Measurements from ENCODE around the gene LMOD1.
"Not testable (repeated sequence)": the region's sequence is repeated elsewhere in the genome, so short reads cannot be mapped to it uniquely, and the experiment has no call there.

Gene LMOD1

DNA sequence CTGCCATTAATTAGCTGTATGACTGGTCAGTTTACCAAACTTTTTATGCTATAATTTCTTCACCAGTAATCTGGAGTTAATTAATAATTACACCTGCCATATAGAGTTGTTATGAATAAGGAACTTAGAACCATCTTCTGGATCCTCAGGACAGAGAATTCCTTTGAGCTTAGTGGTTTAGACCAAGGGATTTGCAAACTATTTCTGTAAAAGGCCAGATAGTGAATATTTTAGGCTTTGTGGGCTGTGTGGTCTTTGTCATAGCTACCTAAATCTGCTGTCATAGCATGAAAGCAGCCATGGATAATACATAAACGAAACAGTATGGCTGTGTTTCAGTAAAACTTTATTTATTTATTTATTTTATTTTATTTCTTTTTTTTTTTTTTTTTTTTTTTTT is 17.9 kb upstream of the LMOD1 start:
- Histone ChIP-seq H3K36me3 (replicated peaks) (peaks cover 81% of the 10 kb centered on the region), H3K27me3 (ENCODE audit: low read depth) (no peaks in the 10 kb centered on the region), H3K4me3 (no peak overlapping the region), H3K9me3 (no peaks in the 10 kb centered on the region), H3K4me1 (no peaks in the 10 kb centered on the region)
- DNase-seq (ENCODE audit: low spot score in 2 of 2), result no peak
- in situ Hi-C loops (cut with MboI; ENCODE audit: low sequenced_read_pairs), result no loop called here

DNA sequence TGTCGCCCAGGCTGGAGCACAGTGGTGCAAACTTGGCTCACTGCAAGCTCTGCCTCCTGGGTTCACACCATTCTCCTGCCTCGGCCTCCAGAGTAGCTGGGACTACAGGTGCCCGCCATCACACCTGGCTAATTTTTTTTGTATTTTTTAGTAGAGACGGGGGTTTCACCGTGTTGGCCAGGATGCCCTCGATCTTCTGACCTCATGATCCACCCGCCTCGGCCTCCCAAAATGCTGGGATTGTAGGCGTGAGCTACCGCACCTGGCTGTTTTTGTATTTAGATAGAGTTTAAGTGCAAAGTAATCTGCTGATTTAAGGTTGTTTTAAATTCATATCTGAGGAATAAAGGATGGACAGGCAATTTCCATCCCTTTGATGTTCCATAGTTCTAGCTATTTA is 16.0 kb upstream of the LMOD1 start:
- in situ Hi-C loops (cut with MboI; ENCODE audit: low sequenced_read_pairs); H3K9me3 ChIP-seq: not testable (repeated sequence)
- peaks cover 84% of the 10 kb centered on the region for H3K36me3 ChIP-seq (replicated peaks)

GRCh38 chr1:201958348-201958747 is 12.0 kb upstream of the LMOD1 start:
- no peak for DNase-seq (ENCODE audit: low spot score in 2 of 2)
- peaks cover 61% of the 10 kb centered on the region for H3K36me3 ChIP-seq (replicated peaks)
- no peak overlapping the region for H3K4me3 ChIP-seq
- in situ Hi-C loops (cut with MboI; ENCODE audit: low sequenced_read_pairs), result no loop called here
- peaks cover 8% of the 10 kb centered on the region for H3K4me1 ChIP-seq
- no peaks in the 10 kb centered on the region; the same call in 1 of the 2 replicates for H3K9me3 ChIP-seq
- no peaks in the 10 kb centered on the region for H3K27me3 ChIP-seq (ENCODE audit: low read depth)

More for the DNA sequence above, 16.0 kb upstream of the LMOD1 start:
- not testable (repeated sequence) for H3K4me3 ChIP-seq; DNase-seq (ENCODE audit: low spot score in 2 of 2); H3K27me3 ChIP-seq (ENCODE audit: low read depth); H3K4me1 ChIP-seq

DNA sequence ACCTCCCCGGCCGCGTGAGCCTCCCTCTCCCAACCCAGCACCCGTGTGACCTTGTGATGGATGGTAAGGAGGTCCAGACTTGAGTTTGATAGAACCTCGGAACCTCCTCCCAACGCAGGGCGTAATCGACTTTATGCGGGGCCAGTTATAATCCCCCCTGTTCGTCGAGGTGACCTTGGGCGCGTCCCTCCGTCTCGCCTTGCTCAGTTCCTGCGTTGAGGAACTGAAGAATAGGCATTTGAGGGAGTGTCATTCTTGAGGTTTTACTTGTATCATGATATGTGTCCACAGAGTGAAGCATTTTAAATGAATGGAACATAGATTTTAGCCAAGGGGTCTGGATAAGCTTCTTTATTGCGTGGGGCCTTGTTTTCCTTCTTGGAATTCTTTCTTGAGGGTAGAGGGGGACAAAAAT is 9.4 kb upstream of the LMOD1 start:
- H3K9me3 ChIP-seq, result no peaks in the 10 kb centered on the region; the same call in 1 of the 2 replicates
- peaks cover 8% of the 10 kb centered on the region for H3K4me1 ChIP-seq
- no peaks in the 10 kb centered on the region for H3K27me3 ChIP-seq (ENCODE audit: low read depth)
- peak overlapping the region; percentile 83 for H3K4me3 ChIP-seq
- in situ Hi-C loops (cut with MboI; ENCODE audit: low sequenced_read_pairs), result no loop called here
- no peak for DNase-seq (ENCODE audit: low spot score in 2 of 2)
- peaks cover 39% of the 10 kb centered on the region for H3K36me3 ChIP-seq (replicated peaks)

DNA sequence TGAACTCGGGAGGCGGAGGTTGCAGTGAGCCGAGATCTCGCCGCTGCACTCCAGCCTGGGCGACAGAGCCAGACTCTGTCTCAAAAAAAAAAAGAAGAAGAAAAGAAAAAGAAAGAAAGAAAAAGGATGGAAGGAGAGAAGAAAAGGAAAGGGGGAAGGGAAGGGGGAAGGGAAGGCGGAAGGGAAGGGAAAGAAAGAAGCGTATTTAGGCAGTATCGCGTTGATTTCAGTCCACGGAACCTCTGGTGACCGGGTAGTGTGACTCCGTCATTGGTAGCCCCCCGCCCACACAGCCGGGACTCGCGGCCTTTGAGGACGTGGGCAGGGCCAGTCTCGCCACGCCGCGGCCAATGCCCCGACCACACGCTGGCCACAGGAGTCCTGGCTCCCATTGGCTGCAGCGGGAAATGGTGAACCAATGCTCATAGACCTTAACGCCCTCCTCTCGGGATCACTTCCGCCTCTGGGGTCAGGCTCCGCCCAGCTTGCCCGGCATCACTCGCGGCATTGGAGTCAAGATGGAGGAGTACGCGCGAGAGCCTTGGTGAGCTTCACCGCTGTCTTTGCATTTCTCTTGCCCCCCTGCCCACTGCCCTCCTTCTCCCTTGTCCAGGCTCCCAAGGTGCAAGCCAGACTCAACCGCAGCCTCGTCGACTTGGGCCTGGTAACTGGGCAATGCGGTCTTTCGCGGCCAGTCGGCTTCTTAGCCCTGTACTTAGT is 8.8 kb upstream of the LMOD1 start, which contains the start of gene TIMM17A:
TSS of gene TIMM17A (plus strand) at position 495 of the 720 bp plus-strand sequence. CDS start at position 519, 24 bp downstream.
- Histone ChIP-seq H3K4me3 (peak within 1 kb of the TSS; percentile 83), H3K4me1 (peaks cover 8% of the 10 kb centered on the region)
- in situ Hi-C loops (cut with MboI; ENCODE audit: low sequenced_read_pairs), result no loop called here

DNA sequence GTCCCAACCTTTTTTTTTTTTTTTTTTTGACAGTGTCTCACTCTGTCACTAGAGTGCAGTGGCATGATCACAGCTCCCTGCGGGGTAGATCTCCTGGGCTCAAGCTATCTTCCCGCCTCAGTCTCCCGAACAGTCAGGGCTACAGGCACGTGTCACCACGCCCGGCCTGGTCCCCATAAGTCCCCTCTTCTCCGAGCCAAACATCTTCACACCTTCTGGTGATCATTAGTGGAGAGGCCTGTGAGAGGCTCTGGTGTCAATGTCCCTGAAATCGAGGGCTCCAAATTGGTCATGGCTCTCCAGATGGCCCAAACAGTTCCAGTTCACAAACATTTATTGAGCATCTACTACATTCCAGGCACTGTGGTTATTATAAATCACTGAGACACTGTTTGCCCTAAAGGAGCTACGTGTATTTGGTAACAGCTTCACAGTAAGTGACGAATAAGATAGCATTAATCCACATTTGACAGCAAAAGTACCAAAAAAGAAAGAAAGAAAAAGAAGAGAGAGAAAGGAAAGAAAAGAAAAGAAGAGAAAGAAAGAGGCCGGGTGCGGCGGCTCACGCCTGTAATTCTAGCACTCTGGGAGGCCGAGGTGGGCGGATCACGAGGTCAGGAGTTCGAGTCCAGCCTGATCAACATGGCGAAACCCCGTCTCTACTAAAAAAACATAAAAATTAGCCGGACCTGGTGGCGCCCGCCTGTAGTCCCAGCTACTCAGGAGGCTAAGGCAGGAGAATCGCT is 8.1 kb upstream of the LMOD1 start:
- DNase-seq (ENCODE audit: low spot score in 2 of 2), result no peak
- Histone ChIP-seq H3K9me3 (no peaks in the 10 kb centered on the region; the same call in 1 of the 2 replicates), H3K4me1 (peaks cover 8% of the 10 kb centered on the region), H3K36me3 (replicated peaks) (peaks cover 28% of the 10 kb centered on the region), H3K27me3 (ENCODE audit: low read depth) (no peaks in the 10 kb centered on the region), H3K4me3 (peak overlapping the region; percentile 83)
- in situ Hi-C loops (cut with MboI; ENCODE audit: low sequenced_read_pairs), result no loop called here

More for the DNA sequence above, 8.8 kb upstream of the LMOD1 start, which contains the start of gene TIMM17A:
- no peaks in the 10 kb centered on the region for H3K27me3 ChIP-seq (ENCODE audit: low read depth)
- peak; percentile 95 to 97 for DNase-seq (ENCODE audit: low spot score in 2 of 2)
- H3K36me3 ChIP-seq (replicated peaks), result peaks cover 35% of the 10 kb centered on the region
- H3K9me3 ChIP-seq, result no peaks in the 10 kb centered on the region; the same call in 1 of the 2 replicates

GRCh38 chr1:201949491-201949890 is 3.1 kb upstream of the LMOD1 start:
- H3K9me3 ChIP-seq, result no peaks in the 10 kb centered on the region
- H3K4me1 ChIP-seq, result peaks cover 10% of the 10 kb centered on the region
- no peaks in the 10 kb centered on the region for H3K27me3 ChIP-seq (ENCODE audit: low read depth)
- DNase-seq (ENCODE audit: low spot score in 2 of 2), result no peak
- in situ Hi-C loops (cut with MboI; ENCODE audit: low sequenced_read_pairs), result no loop called here
- H3K4me3 ChIP-seq, result no peak overlapping the region
- no peaks in the 10 kb centered on the region for H3K36me3 ChIP-seq (replicated peaks)

- Histone ChIP-seq H3K4me3 (no peak overlapping the region), H3K9me3 (no peaks in the 10 kb centered on the region), H3K36me3 (replicated peaks) (no peaks in the 10 kb centered on the region), H3K4me1 (peaks cover 10% of the 10 kb centered on the region), H3K27me3 (ENCODE audit: low read depth) (no peaks in the 10 kb centered on the region)
- in situ Hi-C loops (cut with MboI; ENCODE audit: low sequenced_read_pairs), result no loop called here
- DNase-seq (ENCODE audit: low spot score in 2 of 2), result no peak
Observed at GRCh38 chr1:201947697-201948008, 1.3 kb upstream of the LMOD1 start.

DNA sequence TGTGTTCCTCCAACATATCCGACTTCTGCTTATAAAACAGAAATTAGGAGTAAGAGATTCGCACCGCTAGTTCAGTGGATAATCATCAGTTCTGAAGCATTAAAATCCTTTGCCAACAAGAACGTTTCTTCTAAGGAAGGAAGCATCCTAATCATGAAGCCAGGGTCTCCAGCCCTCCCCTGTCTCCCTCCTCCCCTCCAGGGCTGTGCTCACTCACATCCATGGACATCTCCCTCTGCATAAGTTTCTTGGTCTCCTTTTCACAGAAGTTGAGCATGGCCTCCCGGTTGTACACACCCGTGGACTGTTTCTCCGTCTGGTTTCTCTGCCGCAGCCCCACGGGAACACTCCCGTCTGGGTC is 505 bp downstream of the LMOD1 start:
- no peak for DNase-seq (ENCODE audit: low spot score in 2 of 2)
- no peaks in the 10 kb centered on the region for H3K27me3 ChIP-seq (ENCODE audit: low read depth)
- H3K4me3 ChIP-seq, result peak overlapping the region; percentile 28
- in situ Hi-C loops (cut with MboI; ENCODE audit: low sequenced_read_pairs), result no loop called here
- no peaks in the 10 kb centered on the region for H3K36me3 ChIP-seq (replicated peaks)
- peaks cover 22% of the 10 kb centered on the region for H3K4me1 ChIP-seq
- no peaks in the 10 kb centered on the region for H3K9me3 ChIP-seq

GRCh38 chr1:201945157-201945556 is 1.2 kb downstream of the LMOD1 start:
- in situ Hi-C loops (cut with MboI; ENCODE audit: low sequenced_read_pairs), result no loop called here
- Histone ChIP-seq H3K4me3 (no peak overlapping the region; the same call in 1 of the 2 replicates), H3K36me3 (replicated peaks) (no peaks in the 10 kb centered on the region), H3K4me1 (peaks cover 22% of the 10 kb centered on the region), H3K27me3 (ENCODE audit: low read depth) (no peaks in the 10 kb centered on the region), H3K9me3 (no peaks in the 10 kb centered on the region)
- DNase-seq (ENCODE audit: low spot score in 2 of 2), result peak in 1 of 2 experiments; percentile 26

DNA sequence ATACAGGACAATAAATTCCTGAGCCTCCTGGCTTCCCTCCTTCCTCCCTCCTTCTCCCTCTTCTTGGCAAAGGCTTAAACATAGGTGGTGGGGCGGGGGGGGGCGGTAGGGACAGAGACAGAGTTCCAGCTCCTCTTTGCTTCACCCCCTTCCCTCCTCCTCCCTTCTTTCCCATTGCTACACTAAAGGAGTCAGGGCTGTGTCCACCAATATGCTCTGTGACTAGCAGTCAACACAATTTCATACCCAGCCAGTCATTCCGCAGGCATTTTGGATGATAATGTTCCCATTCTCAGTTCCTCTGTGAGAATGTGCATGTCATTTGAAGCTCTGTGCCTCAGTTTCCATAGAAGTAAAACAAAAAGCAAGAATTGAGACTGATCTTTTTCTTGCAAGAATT is 1.7 kb downstream of the LMOD1 start:
- no peak overlapping the region for H3K4me3 ChIP-seq
- peaks cover 22% of the 10 kb centered on the region for H3K4me1 ChIP-seq
- H3K36me3 ChIP-seq (replicated peaks), result no peaks in the 10 kb centered on the region
- H3K27me3 ChIP-seq (ENCODE audit: low read depth), result no peaks in the 10 kb centered on the region
- H3K9me3 ChIP-seq, result no peaks in the 10 kb centered on the region
- in situ Hi-C loops (cut with MboI; ENCODE audit: low sequenced_read_pairs), result no loop called here
- DNase-seq (ENCODE audit: low spot score in 2 of 2), result no peak

DNA sequence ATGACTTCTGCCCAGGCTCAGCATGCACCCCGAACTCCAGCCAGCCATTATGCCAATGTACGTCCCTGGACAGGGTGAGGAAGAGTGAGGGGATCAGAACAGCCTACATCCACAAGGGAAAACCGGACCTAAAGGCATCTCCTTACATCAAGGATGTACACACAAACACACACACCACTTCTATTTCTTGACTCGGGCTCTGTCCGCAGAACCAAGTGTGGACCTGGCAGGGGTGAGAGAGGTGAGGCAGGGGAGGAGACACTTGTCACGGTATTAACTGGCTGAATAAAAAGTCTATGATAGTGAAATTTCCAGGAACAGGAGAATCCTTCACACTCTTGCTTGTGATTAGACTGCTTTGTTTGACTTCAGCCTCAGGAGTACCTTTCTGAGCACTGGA is 2.3 kb downstream of the LMOD1 start:
- in situ Hi-C loops (cut with MboI; ENCODE audit: low sequenced_read_pairs), result no loop called here
- no peaks in the 10 kb centered on the region for H3K27me3 ChIP-seq (ENCODE audit: low read depth)
- no peaks in the 10 kb centered on the region for H3K9me3 ChIP-seq
- H3K4me1 ChIP-seq, result peaks cover 22% of the 10 kb centered on the region
- no peak for DNase-seq (ENCODE audit: low spot score in 2 of 2)
- no peak overlapping the region for H3K4me3 ChIP-seq
- no peaks in the 10 kb centered on the region for H3K36me3 ChIP-seq (replicated peaks)

GRCh38 chr1:201942129-201942495 is 4.2 kb downstream of the LMOD1 start:
- in situ Hi-C loops (cut with MboI; ENCODE audit: low sequenced_read_pairs), result no loop called here
- H3K4me3 ChIP-seq, result no peak overlapping the region

GRCh38 chr1:201941420-201942128 is 4.8 kb downstream of the LMOD1 start:
- DNase-seq (ENCODE audit: low spot score in 2 of 2), result peak; percentile 14 to 63
- Histone ChIP-seq H3K27me3 (ENCODE audit: low read depth) (no peaks in the 10 kb centered on the region), H3K9me3 (no peaks in the 10 kb centered on the region), H3K4me1 (peaks cover 22% of the 10 kb centered on the region), H3K4me3 (no peak overlapping the region), H3K36me3 (replicated peaks) (no peaks in the 10 kb centered on the region)
- in situ Hi-C loops (cut with MboI; ENCODE audit: low sequenced_read_pairs), result no loop called here

More at GRCh38 chr1:201942129-201942495, 4.2 kb downstream of the LMOD1 start:
- DNase-seq (ENCODE audit: low spot score in 2 of 2), result no peak
- H3K27me3 ChIP-seq (ENCODE audit: low read depth), result no peaks in the 10 kb centered on the region
- H3K9me3 ChIP-seq, result no peaks in the 10 kb centered on the region
- H3K36me3 ChIP-seq (replicated peaks), result no peaks in the 10 kb centered on the region
- H3K4me1 ChIP-seq, result peaks cover 22% of the 10 kb centered on the region

Measured in HAP-1 (cell line).